ENCODE results near the gene RXFP4. TPM values are rescaled to one million over a fixed set of nuclear protein-coding genes. Genes with fewer than 3 reads are reported as not detected.
A peak's percentile ranks its signal among the peaks of the same experiment; 100 is the strongest.

RXFP4 gene
- total and polyA plus RNA-seq, 9 of the 15 experiments (the other 6 are each of a cell fraction or from before 2014, with no cell fraction given) = 0.64 TPM; not detected in 8

DNA sequence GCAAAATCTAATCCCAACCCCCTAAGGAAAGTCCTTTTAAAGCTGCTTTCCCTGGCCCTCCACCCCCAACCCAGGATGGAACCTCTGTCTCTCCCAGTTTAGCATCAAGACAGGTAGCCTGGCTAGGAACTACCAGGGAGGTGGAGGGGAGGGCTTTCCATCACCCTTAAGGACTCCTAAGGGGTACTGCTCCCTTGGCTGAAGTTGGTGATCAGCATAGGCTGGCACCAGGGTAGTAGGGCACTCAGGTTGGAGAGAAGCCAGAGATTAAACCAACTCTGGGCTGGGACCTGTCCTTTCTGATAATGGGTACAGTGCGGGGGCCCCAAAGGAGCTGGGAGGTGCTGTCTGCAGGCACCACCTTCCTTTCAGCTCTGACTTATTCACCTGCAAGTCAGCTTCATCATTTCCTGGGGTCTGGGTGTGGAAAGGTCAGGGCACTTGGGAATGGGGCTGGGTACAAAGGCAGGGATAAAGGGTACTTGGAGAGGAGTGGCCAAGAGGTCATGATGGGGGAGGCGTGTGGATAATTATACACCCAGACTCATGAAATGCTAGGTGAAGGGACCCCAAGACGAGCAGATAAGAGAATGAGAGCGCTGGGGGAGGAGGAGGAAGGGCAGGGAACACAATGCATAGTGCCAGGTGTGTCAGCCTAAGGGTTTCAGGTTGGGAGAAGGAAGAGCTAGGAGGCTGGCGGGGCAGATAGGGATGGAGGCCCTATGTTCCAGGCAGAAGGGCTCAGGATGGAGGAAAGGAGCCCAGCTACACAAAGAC lies 35.7 kb downstream of the RXFP4 start (continued):
- TF ChIP-seq, protein P1, sequence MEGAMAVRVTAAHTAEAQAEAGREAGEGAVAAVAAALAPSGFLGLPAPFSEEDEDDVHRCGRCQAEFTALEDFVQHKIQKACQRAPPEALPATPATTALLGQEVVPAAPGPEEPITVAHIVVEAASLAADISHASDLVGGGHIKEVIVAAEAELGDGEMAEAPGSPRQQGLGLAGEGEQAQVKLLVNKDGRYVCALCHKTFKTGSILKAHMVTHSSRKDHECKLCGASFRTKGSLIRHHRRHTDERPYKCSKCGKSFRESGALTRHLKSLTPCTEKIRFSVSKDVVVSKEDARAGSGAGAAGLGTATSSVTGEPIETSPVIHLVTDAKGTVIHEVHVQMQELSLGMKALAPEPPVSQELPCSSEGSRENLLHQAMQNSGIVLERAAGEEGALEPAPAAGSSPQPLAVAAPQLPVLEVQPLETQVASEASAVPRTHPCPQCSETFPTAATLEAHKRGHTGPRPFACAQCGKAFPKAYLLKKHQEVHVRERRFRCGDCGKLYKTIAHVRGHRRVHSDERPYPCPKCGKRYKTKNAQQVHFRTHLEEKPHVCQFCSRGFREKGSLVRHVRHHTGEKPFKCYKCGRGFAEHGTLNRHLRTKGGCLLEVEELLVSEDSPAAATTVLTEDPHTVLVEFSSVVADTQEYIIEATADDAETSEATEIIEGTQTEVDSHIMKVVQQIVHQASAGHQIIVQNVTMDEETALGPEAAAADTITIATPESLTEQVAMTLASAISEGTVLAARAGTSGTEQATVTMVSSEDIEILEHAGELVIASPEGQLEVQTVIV (CRISPR knock-in tag; IDR thresholded peaks at IDR 0.05; ENCODE audit: borderline replicate concordance) = no peak
- TF ChIP-seq ARNT (IDR thresholded peaks at IDR 0.05) (no peak), ZNF133 (CRISPR knock-in tag; IDR thresholded peaks at IDR 0.05) (no peak), EP400 (IDR thresholded peaks at IDR 0.05) (0 out of 2 replicates have a peak, but pooled peaks have one; percentile 5), IRF2 (CRISPR knock-in tag; IDR thresholded peaks at IDR 0.05) (no peak), NFE2L1 (tag; IDR thresholded peaks at IDR 0.05; ENCODE audit: borderline replicate concordance, low read depth) (no peak), NR2C2 (CRISPR knock-in tag; IDR thresholded peaks at IDR 0.05) (no peak), NR2C2 (tag; IDR thresholded peaks at IDR 0.05) (no peak; the same call in 1 of the 2 replicates), POU5F1 (IDR thresholded peaks at IDR 0.05; ENCODE audit: borderline replicate concordance, low read depth, low read length, partially characterized antibody) (no peak), TSC22D4 (tag; IDR thresholded peaks at IDR 0.05) (no peak), NR1H2 (CRISPR knock-in tag; IDR thresholded peaks at IDR 0.05) (no peak), ZNF263 (CRISPR knock-in tag; IDR thresholded peaks at IDR 0.05; ENCODE audit: borderline replicate concordance) (no peak), ZNF583 (CRISPR knock-in tag; IDR thresholded peaks at IDR 0.05) (no peak), RBFOX2 (IDR thresholded peaks at IDR 0.05; ENCODE audit: low read depth, low read length) (no peak), EGR1 (conservative IDR thresholded peaks at IDR 0.05) (no peak), ZNF717 (CRISPR knock-in tag; IDR thresholded peaks at IDR 0.05) (no peak), ATF7 (IDR thresholded peaks at IDR 0.05) (no peak), CREB1 (IDR thresholded peaks at IDR 0.05) (no peak), CREB1 (CRISPR knock-in tag; IDR thresholded peaks at IDR 0.05) (0 out of 2 replicates have a peak, but pooled peaks have one; percentile 26), ZNF124 (CRISPR knock-in tag; IDR thresholded peaks at IDR 0.05) (no peak), NR2C1 (IDR thresholded peaks at IDR 0.05) (0 out of 2 replicates have a peak, but pooled peaks have one; percentile 33), NR2C1 (tag; IDR thresholded peaks at IDR 0.05) (no peak), KAT7 (CRISPR knock-in tag; IDR thresholded peaks at IDR 0.05; ENCODE audit: borderline replicate concordance) (no peak; the same call in 1 of the 2 replicates), RBM22 (IDR thresholded peaks at IDR 0.05; ENCODE audit: low read depth, low read length, poor library complexity, severe bottlenecking) (no peak)
- TF ChIP-seq, protein P2, sequence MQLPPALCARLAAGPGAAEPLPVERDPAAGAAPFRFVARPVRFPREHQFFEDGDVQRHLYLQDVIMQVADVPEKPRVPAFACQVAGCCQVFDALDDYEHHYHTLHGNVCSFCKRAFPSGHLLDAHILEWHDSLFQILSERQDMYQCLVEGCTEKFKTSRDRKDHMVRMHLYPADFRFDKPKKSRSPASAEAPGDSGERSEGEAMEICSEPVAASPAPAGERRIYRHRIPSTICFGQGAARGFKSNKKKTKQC (CRISPR knock-in tag; IDR thresholded peaks at IDR 0.05) = no peak
- TF ChIP-seq, protein P3, sequence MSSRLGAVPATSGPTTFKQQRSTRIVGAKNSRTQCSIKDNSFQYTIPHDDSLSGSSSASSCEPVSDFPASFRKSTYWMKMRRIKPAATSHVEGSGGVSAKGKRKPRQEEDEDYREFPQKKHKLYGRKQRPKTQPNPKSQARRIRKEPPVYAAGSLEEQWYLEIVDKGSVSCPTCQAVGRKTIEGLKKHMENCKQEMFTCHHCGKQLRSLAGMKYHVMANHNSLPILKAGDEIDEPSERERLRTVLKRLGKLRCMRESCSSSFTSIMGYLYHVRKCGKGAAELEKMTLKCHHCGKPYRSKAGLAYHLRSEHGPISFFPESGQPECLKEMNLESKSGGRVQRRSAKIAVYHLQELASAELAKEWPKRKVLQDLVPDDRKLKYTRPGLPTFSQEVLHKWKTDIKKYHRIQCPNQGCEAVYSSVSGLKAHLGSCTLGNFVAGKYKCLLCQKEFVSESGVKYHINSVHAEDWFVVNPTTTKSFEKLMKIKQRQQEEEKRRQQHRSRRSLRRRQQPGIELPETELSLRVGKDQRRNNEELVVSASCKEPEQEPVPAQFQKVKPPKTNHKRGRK (tag; IDR thresholded peaks at IDR 0.05) = no peak
